K562 (cell line): ENCODE data around the gene CCDC32. TPM values are rescaled to one million over a fixed set of nuclear protein-coding genes. Genes with fewer than 3 reads are reported as not detected.

ENCODE experiments used
- ATAC-seq: fragments of 200-7000 bp; cut with Tn5 transposase; 3 replicates; pipeline ENCODE4 v1.9.1; 2020; ENCODE audit warnings: moderate library complexity
- Bru-seq: library from RNA; stranded (reverse); fragments of 400-500 nt; gene quantifications from one replicate; lab custom pipeline; 2021; lab: Mats Ljungman, UMichigan
- BruChase-seq, 2 experiments: library from RNA; stranded (reverse); fragments of 400-500 nt; gene quantifications; one replicate each; lab custom pipeline; 2021; lab: Mats Ljungman, UMichigan
- BruUV-seq: library from RNA; stranded (reverse); fragments of 400-500 nt; replicated peaks from 2 replicates; lab custom pipeline; 2021; lab: Mats Ljungman, UMichigan
- CTCF ChIA-PET: fragments of 300-600 bp; formaldehyde crosslinking; extraction: SDS; loops from one replicate; lab custom pipeline; 2021; ENCODE audit warnings: low intra/inter-chr PET ratio; lab: Yijun Ruan, JAX
- POLR2A ChIA-PET: fragments of 300-600, 350-650 bp; sonication (Branson Sonifier 250); formaldehyde crosslinking; extraction: SDS; loops from one replicate; lab custom pipeline; 2021; ENCODE audit warnings: antibody characterized with exemption, inconsistent platforms; lab: Yijun Ruan, JAX
- DNase-seq, 4 experiments: peaks; one replicate each; pipeline versions ENCODE4 v3.0.0 to v3.0.0-alpha.2; 2011 to 2018; ENCODE audit warnings: low spot score in 3 of 4, mixed read lengths in 3 of 4; ENCODE audit errors: extremely low read depth in 1 of 4
- FAIRE-seq: peaks from 2 replicates; lab custom pipeline; 2011; peaks lifted over from hg19 to GRCh38; lab: Jason Lieb, UNC
- H2AFZ ChIP-seq: 2 replicates; pipeline ENCODE4 v1.6.0; 2011; ENCODE audit warnings: low read depth, low read length, control low read depth, inconsistent platforms
- H3K27ac ChIP-seq: fragments of 200-600 bp; 3 replicates; pipeline ENCODE4 v1.8.0; 2011; ENCODE audit warnings: low read depth, mild to moderate bottlenecking, control low read depth, inconsistent platforms, low read length, moderate library complexity, mixed read lengths; ENCODE audit errors: extremely low read depth
- H3K27me3 ChIP-seq, 2 experiments: fragments of 300-600 bp in 1 of 2; 2 replicates in 1 of 2; 3 replicates in 1 of 2; pipeline versions ENCODE4 v1.6.0 to v1.8.0; 2011; ENCODE audit warnings: inconsistent platforms in 2 of 2, low read length in 2 of 2, mild to moderate bottlenecking in 1 of 2, mixed read lengths in 1 of 2, moderate library complexity in 1 of 2; ENCODE audit not compliant: control insufficient read depth in 2 of 2, insufficient read depth in 2 of 2
- H3K36me3 ChIP-seq: fragments of 300-600 bp; 3 replicates; pipeline ENCODE4 v1.8.0; 2011; ENCODE audit warnings: mild to moderate bottlenecking, low read length, inconsistent platforms; ENCODE audit not compliant: control insufficient read depth, insufficient read depth
- H3K4me1 ChIP-seq, 2 experiments: fragments of 200-600 bp in 1 of 2; replicated peaks in 1 of 2; 2 replicates in 1 of 2; 3 replicates in 1 of 2; pipeline versions ENCODE4 v1.5.1 to v1.8.0; 2011; ENCODE audit warnings: inconsistent platforms in 2 of 2, low read length in 2 of 2, mild to moderate bottlenecking in 1 of 2, mixed read lengths in 1 of 2, moderate library complexity in 1 of 2; ENCODE audit not compliant: control insufficient read depth in 2 of 2, insufficient read depth in 2 of 2
- H3K4me2 ChIP-seq: 2 replicates; pipeline ENCODE4 v1.6.1; 2011; ENCODE audit warnings: low read length, control low read depth, inconsistent platforms, mixed read lengths; ENCODE audit not compliant: insufficient read depth
- H3K4me3 ChIP-seq: fragments of 200-600 bp; sonication (generic), shearing (Covaris generic); 2 replicates; pipeline ENCODE4 v1.5.1; 2016; ENCODE audit warnings: control low read depth, inconsistent platforms
- H3K79me2 ChIP-seq: fragments of 200-600 bp; 3 replicates; pipeline ENCODE4 v1.8.0; 2011; ENCODE audit warnings: low read length, inconsistent platforms; ENCODE audit not compliant: control insufficient read depth, insufficient read depth
- H3K9ac ChIP-seq, 2 experiments: 2 replicates each; pipeline versions ENCODE4 v1.6.0 to v1.6.1; 2011; ENCODE audit warnings: low read depth in 2 of 2, low read length in 2 of 2, control low read depth in 1 of 2, inconsistent platforms in 1 of 2, mild to moderate bottlenecking in 1 of 2, mixed read lengths in 1 of 2; ENCODE audit not compliant: insufficient read depth in 1 of 2
- H3K9me1 ChIP-seq: one replicate; pipeline ENCODE4 v1.6.0; 2011; ENCODE audit warnings: inconsistent platforms, mild to moderate bottlenecking, low read length, moderate library complexity; ENCODE audit not compliant: control insufficient read depth, insufficient read depth
- H3K9me3 ChIP-seq: replicated peaks from 2 replicates; pipeline ENCODE4 v1.5.1; 2011; ENCODE audit warnings: low read depth, low read length, inconsistent platforms; ENCODE audit not compliant: control insufficient read depth, insufficient read depth
- H4K20me1 ChIP-seq: replicated peaks from 2 replicates; pipeline ENCODE4 v1.6.1; 2011; ENCODE audit warnings: low read length, inconsistent platforms, mixed read lengths; ENCODE audit not compliant: control insufficient read depth, insufficient read depth
- CUX1 ChIP-seq: fragments of 200-800 bp; sonication (Bioruptor generic); IDR thresholded peaks from 2 replicates; pipeline ENCODE4 v1.6.1; 2016; ENCODE audit warnings: missing genetic modification characterization, missing compliant biosample characterization
- DMBX1 ChIP-seq: fragments of 250-450 bp; sonication (Bioruptor Pico); IDR thresholded peaks from 2 replicates; pipeline ENCODE4 v1.8.0; 2022; ENCODE audit warnings: inconsistent platforms, mild to moderate bottlenecking, moderate library complexity, borderline replicate concordance
- HIVEP1 ChIP-seq: fragments of 250-450 bp; sonication (Bioruptor Pico); IDR thresholded peaks from 2 replicates; pipeline ENCODE4 v1.4.0; 2020; ENCODE audit warnings: mild to moderate bottlenecking
- KLF6 ChIP-seq: fragments of 250-450 bp; sonication (Bioruptor Pico); IDR thresholded peaks from 2 replicates; pipeline ENCODE4 v1.4.0; 2020; ENCODE audit warnings: mild to moderate bottlenecking, moderate library complexity, borderline replicate concordance
- TEAD4 ChIP-seq, 2 experiments: sonication (generic) in 1 of 2; formaldehyde crosslinking in 1 of 2; IDR thresholded peaks; 2 replicates each; pipeline versions ENCODE4 v1.6.1 to v1.8.0; 2012 to 2022; ENCODE audit warnings: borderline replicate concordance in 1 of 2, inconsistent platforms in 1 of 2, low read length in 1 of 2, mild to moderate bottlenecking in 1 of 2, missing genetic modification reagents in 1 of 2
- ZC3H11A ChIP-seq: IDR thresholded peaks from 2 replicates; pipeline ENCODE4 v1.6.1; 2012; ENCODE audit warnings: low read depth, low read length, improper control_type of control experiment
- WGBS: fragments of 100-300 bp; shearing (Covaris generic); methylation state at CpG from one replicate; pipeline ENCODE4 v1.1.6; 2016; ENCODE audit warnings: low coverage, mixed read lengths; ENCODE audit not compliant: insufficient coverage; ENCODE audit errors: missing lambda C conversion rate; 5-methylcytosine and 5-hydroxymethylcytosine counted together
- in situ Hi-C: fragments of 300-500 bp; cut with MboI; formaldehyde crosslinking; loops from 4 replicates; pipeline ENCODE4 v1.15.0; 2018; ENCODE audit warnings: inconsistent platforms, mixed read lengths
- intact Hi-C: fragments of 100-400 bp; cut with micrococcal nuclease; formaldehyde crosslinking; loops from 2 replicates; pipeline ENCODE4 v1.14.2; 2022
- long read RNA-seq, 3 experiments: library from polyadenylated mRNA in 2 of 3; library from RNA in 1 of 3; unstranded in 2 of 3; stranded (forward) in 1 of 3; transcript quantifications; one replicate each; pipeline ENCODE4 v2.0.0, GENCODE V29; 2019 to 2022
- polyA minus RNA-seq, 3 experiments: library from RNA; depleted of rRNA, polyadenylated mRNA; stranded (reverse); fragments of >200 nt; gene quantifications; 2 replicates each; pipeline ENCODE4 v1.2.3, GENCODE V29; 2011
- polyA plus RNA-seq, 8 experiments: library from polyadenylated mRNA; depleted of rRNA in 4 of 8; stranded (reverse) in 5 of 8; unstranded in 3 of 8; fragments of >200 nt; fragmentation: Nextera tagmentation in 2 of 8; fragmentation: Illumina TruSeq in 1 of 8; extraction: Ambion mirVana in 2 of 8; extraction: Trizol in 1 of 8; gene quantifications; 2 replicates each; pipeline versions ENCODE4 v1.2.1 to v1.2.3, GENCODE V29; 2011 to 2014; ENCODE audit warnings: inconsistent platforms in 1 of 8, missing spikeins in 1 of 8
- total RNA-seq, 7 experiments: library from RNA; depleted of rRNA in 6 of 7; stranded (reverse); fragments of >200 nt in 6 of 7; fragmentation: Illumina TruSeq in 2 of 7; extraction: Trizol in 2 of 7; gene quantifications; 2 replicates each; pipeline versions ENCODE4 v1.2.1 to v1.2.3, GENCODE V29; 2011 to 2021; ENCODE audit warnings: low replicate concordance in 1 of 7

Gene CCDC32, protein sequence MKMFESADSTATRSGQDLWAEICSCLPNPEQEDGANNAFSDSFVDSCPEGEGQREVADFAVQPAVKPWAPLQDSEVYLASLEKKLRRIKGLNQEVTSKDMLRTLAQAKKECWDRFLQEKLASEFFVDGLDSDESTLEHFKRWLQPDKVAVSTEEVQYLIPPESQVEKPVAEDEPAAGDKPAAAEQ
- total RNA-seq (2011; cell fraction: chromatin; rRNA removed; ENCODE audit: low replicate concordance) = 58.0 and 64.4 TPM in 2 replicates
- total RNA-seq (2011; cell fraction: nucleolus; rRNA removed) = 36.7 and 40.0 TPM in 2 replicates
- 34.5 and 52.4 TPM in 2 replicates for total RNA-seq (2011; cell fraction: nucleoplasm; rRNA removed)
- 22.2 and 26.8 TPM in 2 replicates for total RNA-seq (2014; rRNA removed)
- total RNA-seq (2014; rRNA removed; fragmentation: Illumina TruSeq; extraction: Trizol) = 53.3 and 75.6 TPM in 2 replicates
- 21.6 and 30.7 TPM in 2 replicates for total RNA-seq (2015; rRNA removed; fragmentation: Illumina TruSeq; extraction: Trizol)
- 33.8 and 38.0 TPM in 2 replicates for total RNA-seq (2021)
- 34.7 and 37.0 TPM in 2 replicates for polyA plus RNA-seq (2011; rRNA removed)
- polyA plus RNA-seq (2011; cell fraction: cytosol; rRNA removed) = 14.8 and 23.9 TPM in 2 replicates
- 8.3 and 17.2 TPM in 2 replicates for polyA plus RNA-seq (2011; cell fraction: nucleus; rRNA removed)
- 38.8 and 49.7 TPM in 2 replicates for polyA plus RNA-seq (2012)
- polyA plus RNA-seq (2014; fragmentation: Illumina TruSeq; extraction: Trizol) = 28.5 and 34.1 TPM in 2 replicates
- 10 to 100 TPM; 54.4 to 94.8 TPM for polyA plus RNA-seq (2014; fragmentation: Nextera tagmentation; extraction: Ambion mirVana)
- 35.3 and 37.1 TPM in 2 replicates for polyA plus RNA-seq (2014; rRNA removed)
- polyA minus RNA-seq (2011; rRNA and poly(A)+ RNA removed) = 31.1 and 44.8 TPM in 2 replicates
- polyA minus RNA-seq (2011; cell fraction: cytosol; rRNA and poly(A)+ RNA removed) = 5.4 and 8.2 TPM in 2 replicates
- 7.5 and 29.2 TPM in 2 replicates for polyA minus RNA-seq (2011; cell fraction: nucleus; rRNA and poly(A)+ RNA removed)
- percentile 74 among the genes with signal in this experiment for Bru-seq, nascent RNA
- BruChase-seq, experiment 1, labeled RNA remaining after a 2-hour chase = percentile 73 among the genes with signal in this experiment
- percentile 74 among the genes with signal in this experiment for BruChase-seq, experiment 2, labeled RNA remaining after a 6-hour chase
- long read RNA-seq, experiment 1, transcript CCDC32-202 (4 exons, 1,519 nt) = major isoform, 79 of 119 reads
- long read RNA-seq, experiment 1, partial matches to known transcripts = 7 of 119 reads
- long read RNA-seq, experiment 1, other reads (novel, unspliced or antisense) = 28 of 119 reads
- long read RNA-seq, experiment 2, transcript CCDC32-202 (4 exons, 1,519 nt) = major isoform, 25 of 47 reads
- long read RNA-seq, experiment 2, partial matches to known transcripts = 10 of 47 reads
- long read RNA-seq, experiment 2, other reads (novel, unspliced or antisense) = 9 of 47 reads
- long read RNA-seq, experiment 3, transcript CCDC32-202 (4 exons, 1,519 nt) = major isoform, 41 of 59 reads
- long read RNA-seq, experiment 3, partial matches to known transcripts = 6 of 59 reads
- long read RNA-seq, experiment 3, other reads (novel, unspliced or antisense) = 8 of 59 reads

DNA sequence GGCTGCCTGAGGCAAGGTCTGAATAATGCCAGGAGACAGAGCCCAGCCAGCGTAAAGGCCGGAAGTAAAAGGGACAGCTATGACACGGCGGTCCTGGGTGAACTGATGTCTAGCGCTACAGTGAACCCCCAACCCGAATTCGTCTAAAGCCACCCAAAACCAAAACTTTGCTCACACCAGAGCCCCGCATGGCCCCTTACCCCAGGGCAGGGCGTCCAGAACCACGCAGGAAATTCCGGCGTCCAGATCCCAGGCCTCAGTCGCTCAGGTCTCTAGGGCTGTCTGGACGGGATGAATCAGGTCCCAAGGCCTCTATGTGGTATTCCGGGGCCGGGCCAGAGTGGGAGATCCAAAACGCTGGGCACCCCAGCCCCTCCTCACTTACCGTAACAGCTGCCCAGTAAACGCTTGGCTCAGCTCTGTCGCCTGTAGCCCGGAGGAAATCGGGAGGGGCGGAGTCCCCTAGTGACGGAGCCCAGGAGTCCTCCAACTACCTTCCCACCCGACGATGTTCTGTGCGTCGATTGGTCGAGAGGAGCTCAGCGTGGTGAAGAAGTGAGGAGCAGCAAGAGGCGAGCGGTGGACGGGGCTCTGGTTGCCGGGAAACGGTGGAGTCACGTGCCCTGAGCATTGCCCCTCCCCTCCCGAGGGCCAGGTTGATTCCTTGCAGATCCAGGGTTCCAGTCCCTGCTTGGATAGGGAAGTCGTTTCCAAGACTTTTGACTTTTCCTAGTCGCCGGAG lies at the start of gene CCDC32:
TSS of gene CCDC32 (minus strand) at position 452 of the 742 bp plus-strand sequence. CDS start 2,027 bp downstream, outside the sequence.
- H3K9me1 ChIP-seq = no peaks in the 10 kb centered on the region
- H3K36me3 ChIP-seq = peaks cover 21% of the 10 kb centered on the region
- 1% methylated on average over 36 of the region's 40 CpGs for WGBS
- H3K4me2 ChIP-seq = peak within 1 kb of the TSS; percentile 75
- H3K4me1 ChIP-seq = peaks cover 15 to 21% of the 10 kb centered on the region in 2 experiments; a peak in 4 of 5 replicates
- BruUV-seq = TSS peak; percentile 74
- peak within 1 kb of the TSS; percentile 81 to 92 for H3K9ac ChIP-seq
- ChIA-PET CTCF (no interaction called here), POLR2A (interaction anchor here (0.6 to 1.8 kb wide), 11 partner anchors 11 to 770 kb away, joined by 3 to 8 read pairs (median 3); partner anchors contain the start of gene RAD51)
- H3K4me3 ChIP-seq = peak within 1 kb of the TSS; percentile 70
- H3K79me2 ChIP-seq = peaks cover 43% of the 10 kb centered on the region
- H3K27ac ChIP-seq = peak within 1 kb of the TSS; percentile 76
- in situ Hi-C loops = no loop called here
- intact Hi-C loops = loop anchor here (2.0 to 10.0 kb wide), 2 partner anchors 46 to 190 kb away; partner anchors contain the start of gene RMDN3
- no peaks in the 10 kb centered on the region for H3K27me3 ChIP-seq
- DNase-seq (peak; percentile 95 to 99 (median 97)), FAIRE-seq (peak; percentile 96), ATAC-seq (peak; percentile 95)
- no peaks in the 10 kb centered on the region for H4K20me1 ChIP-seq
- no peaks in the 10 kb centered on the region for H3K9me3 ChIP-seq
- peak within 1 kb of the TSS; percentile 91 for H2AFZ ChIP-seq
- no peak for TF ChIP-seq CUX1 (CRISPR knock-in tag)
- no peak for TF ChIP-seq TEAD4 (IDR thresholded peaks at IDR 0.05; ENCODE audit: low read length)
- no peak for TF ChIP-seq TEAD4 (CRISPR knock-in tag; IDR thresholded peaks at IDR 0.05; ENCODE audit: borderline replicate concordance)
- no peak for TF ChIP-seq ZC3H11A
- no peak for TF ChIP-seq HIVEP1 (CRISPR knock-in tag)
- no peak for TF ChIP-seq DMBX1 (CRISPR knock-in tag)
- TF ChIP-seq KLF6 (CRISPR knock-in tag) = no peak
